ENCODE measurements around the gene TMEM213.

TMEM213 gene

GRCh38 chr7:138849701-138850100 lies 51.9 kb downstream of the TMEM213 start:
- CTCF ChIA-PET, result no interaction called here

GRCh38 chr7:138852469-138852868 lies 54.7 kb downstream of the TMEM213 start:
- TF ChIP-seq FOXK2 (IDR thresholded peaks at IDR 0.05), result no peak
- TF ChIP-seq SP1 (IDR thresholded peaks at IDR 0.05), result no peak
- no peak for TF ChIP-seq CTBP1 (IDR thresholded peaks at IDR 0.05; ENCODE audit: borderline replicate concordance)
- no peak for TF ChIP-seq SUZ12 (IDR thresholded peaks at IDR 0.05)
- no peak for TF ChIP-seq ELF4 (IDR thresholded peaks at IDR 0.05)
- TF ChIP-seq BHLHE40 (IDR thresholded peaks at IDR 0.05; ENCODE audit: borderline replicate concordance), result no peak
- no peak for TF ChIP-seq TARDBP (IDR thresholded peaks at IDR 0.05)
- no peak for TF ChIP-seq FOXA1 (IDR thresholded peaks at IDR 0.05)
- no peak for TF ChIP-seq L3MBTL2 (conservative IDR thresholded peaks at IDR 0.05)
- no peak for TF ChIP-seq FOXM1 (IDR thresholded peaks at IDR 0.05; ENCODE audit: borderline replicate concordance)
- TF ChIP-seq HDGF (IDR thresholded peaks at IDR 0.05; ENCODE audit: borderline replicate concordance), result no peak
- no peak for TF ChIP-seq ARNT (IDR thresholded peaks at IDR 0.05)
- TF ChIP-seq PKNOX1 (IDR thresholded peaks at IDR 0.05), result no peak
- POLR2A ChIA-PET, result no interaction called here
- DNase-seq (ENCODE audit: extremely low spot score), result no peak
- CTCF ChIA-PET, result no interaction called here

More at GRCh38 chr7:138849701-138850100, 51.9 kb downstream of the TMEM213 start:
- POLR2A ChIA-PET, result no interaction called here
- DNase-seq (ENCODE audit: extremely low spot score), result no peak
- no peak for TF ChIP-seq PKNOX1 (IDR thresholded peaks at IDR 0.05)
- no peak for TF ChIP-seq CTBP1 (IDR thresholded peaks at IDR 0.05; ENCODE audit: borderline replicate concordance)

GRCh38 chr7:138853448-138853847 lies 55.7 kb downstream of the TMEM213 start:
- DNase-seq (ENCODE audit: extremely low spot score), result no peak
- ChIA-PET POLR2A (no interaction called here), CTCF (no interaction called here)
- no peak for TF ChIP-seq ARNT (IDR thresholded peaks at IDR 0.05)
- TF ChIP-seq LEF1 (IDR thresholded peaks at IDR 0.05; ENCODE audit: borderline replicate concordance), result no peak
- no peak for TF ChIP-seq ZNF384 (IDR thresholded peaks at IDR 0.05)
- no peak for TF ChIP-seq FOXM1 (IDR thresholded peaks at IDR 0.05; ENCODE audit: borderline replicate concordance)

GRCh38 chr7:138854115-138854645 lies 56.4 kb downstream of the TMEM213 start:
- CTCF ChIA-PET, result no interaction called here
- DNase-seq (ENCODE audit: extremely low spot score), result no peak
- POLR2A ChIA-PET, result no interaction called here
- TF ChIP-seq FOXA1 (IDR thresholded peaks at IDR 0.05) (no peak), ARNT (IDR thresholded peaks at IDR 0.05) (no peak), CTBP1 (IDR thresholded peaks at IDR 0.05; ENCODE audit: borderline replicate concordance) (no peak), TARDBP (IDR thresholded peaks at IDR 0.05) (no peak), FOXM1 (IDR thresholded peaks at IDR 0.05; ENCODE audit: borderline replicate concordance) (no peak), BHLHE40 (IDR thresholded peaks at IDR 0.05; ENCODE audit: borderline replicate concordance) (no peak), LEF1 (IDR thresholded peaks at IDR 0.05; ENCODE audit: borderline replicate concordance) (no peak)

- CTCF ChIA-PET, result no interaction called here
- DNase-seq (ENCODE audit: extremely low spot score), result no peak
- POLR2A ChIA-PET, result no interaction called here
- no peak for TF ChIP-seq HDGF (IDR thresholded peaks at IDR 0.05; ENCODE audit: borderline replicate concordance)
- no peak for TF ChIP-seq FOXA1 (IDR thresholded peaks at IDR 0.05)
- TF ChIP-seq FOXK2 (IDR thresholded peaks at IDR 0.05), result no peak
- no peak for TF ChIP-seq SP1 (IDR thresholded peaks at IDR 0.05)
- TF ChIP-seq ZNF384 (IDR thresholded peaks at IDR 0.05), result no peak
- no peak for TF ChIP-seq L3MBTL2 (conservative IDR thresholded peaks at IDR 0.05)
- no peak for TF ChIP-seq ARNT (IDR thresholded peaks at IDR 0.05)
- TF ChIP-seq TARDBP (IDR thresholded peaks at IDR 0.05), result no peak
- no peak for TF ChIP-seq FOXM1 (IDR thresholded peaks at IDR 0.05; ENCODE audit: borderline replicate concordance)
- TF ChIP-seq CTBP1 (IDR thresholded peaks at IDR 0.05; ENCODE audit: borderline replicate concordance), result no peak
- no peak for TF ChIP-seq ELF4 (IDR thresholded peaks at IDR 0.05)
- no peak for TF ChIP-seq BHLHE40 (IDR thresholded peaks at IDR 0.05; ENCODE audit: borderline replicate concordance)
- TF ChIP-seq LEF1 (IDR thresholded peaks at IDR 0.05; ENCODE audit: borderline replicate concordance), result no peak
- TF ChIP-seq NFRKB (IDR thresholded peaks at IDR 0.05), result no peak
- no peak for TF ChIP-seq SUZ12 (IDR thresholded peaks at IDR 0.05)
- no peak for TF ChIP-seq PKNOX1 (IDR thresholded peaks at IDR 0.05)
Measured at GRCh38 chr7:138857728-138858127, 59.9 kb downstream of the TMEM213 start.

- no peak for DNase-seq (ENCODE audit: extremely low spot score)
Measured at GRCh38 chr7:138861051-138861450, 63.3 kb downstream of the TMEM213 start.

GRCh38 chr7:138863931-138864330 lies 66.1 kb downstream of the TMEM213 start:
- DNase-seq (ENCODE audit: extremely low spot score), result no peak
- CTCF ChIA-PET, result no interaction called here
- TF ChIP-seq BHLHE40 (IDR thresholded peaks at IDR 0.05; ENCODE audit: borderline replicate concordance) (no peak), FOXA1 (IDR thresholded peaks at IDR 0.05) (no peak), FOXM1 (IDR thresholded peaks at IDR 0.05; ENCODE audit: borderline replicate concordance) (no peak), LEF1 (IDR thresholded peaks at IDR 0.05; ENCODE audit: borderline replicate concordance) (no peak), PKNOX1 (IDR thresholded peaks at IDR 0.05) (no peak), ELF4 (IDR thresholded peaks at IDR 0.05) (no peak), HDGF (IDR thresholded peaks at IDR 0.05; ENCODE audit: borderline replicate concordance) (no peak), ZNF384 (IDR thresholded peaks at IDR 0.05) (no peak), SP1 (IDR thresholded peaks at IDR 0.05) (no peak), NFRKB (IDR thresholded peaks at IDR 0.05) (no peak), CTBP1 (IDR thresholded peaks at IDR 0.05; ENCODE audit: borderline replicate concordance) (no peak), ARNT (IDR thresholded peaks at IDR 0.05) (no peak), FOXK2 (IDR thresholded peaks at IDR 0.05) (no peak), SUZ12 (IDR thresholded peaks at IDR 0.05) (no peak), TARDBP (IDR thresholded peaks at IDR 0.05) (no peak), L3MBTL2 (conservative IDR thresholded peaks at IDR 0.05) (no peak)
- POLR2A ChIA-PET, result no interaction called here

More at GRCh38 chr7:138861051-138861450, 63.3 kb downstream of the TMEM213 start:
- CTCF ChIA-PET, result interaction anchor here (0.9 kb wide), 1 partner anchor 38 kb away, joined by 3 read pairs; no protein-coding TSS in a partner anchor
- TF ChIP-seq LEF1 (IDR thresholded peaks at IDR 0.05; ENCODE audit: borderline replicate concordance), result no peak
- no peak for TF ChIP-seq L3MBTL2 (conservative IDR thresholded peaks at IDR 0.05)
- TF ChIP-seq ARNT (IDR thresholded peaks at IDR 0.05), result no peak
- TF ChIP-seq NFRKB (IDR thresholded peaks at IDR 0.05), result no peak
- no peak for TF ChIP-seq FOXK2 (IDR thresholded peaks at IDR 0.05)
- no peak for TF ChIP-seq HDGF (IDR thresholded peaks at IDR 0.05; ENCODE audit: borderline replicate concordance)
- TF ChIP-seq FOXA1 (IDR thresholded peaks at IDR 0.05), result no peak
- TF ChIP-seq TARDBP (IDR thresholded peaks at IDR 0.05), result no peak
- POLR2A ChIA-PET, result no interaction called here
